CD4-positive, CD25-positive, alpha-beta regulatory T cell (primary cell): ENCODE measurements around the gene CD70. TPM values are rescaled to one million over a fixed set of nuclear protein-coding genes. Genes with fewer than 3 reads are reported as not detected.
A peak's percentile ranks its signal among the peaks of the same experiment; 100 is the strongest.
"Not testable (repeated sequence)": the region's sequence is repeated elsewhere in the genome, so short reads cannot be mapped to it uniquely, and the experiment has no call there.

Experiments
- ATAC-seq, 2 donors: fragments of 150-1000 bp; cut with Tn5 transposase; one replicate each; pipeline ENCODE4 v1.10.0; 2021; ENCODE audit warnings: low read depth in 2 of 2, moderate number of reproducible peaks in 2 of 2, moderate library complexity in 1 of 2
- DNase-seq, 3 donors: peaks; one replicate each; pipeline versions ENCODE4 v3.0.0 to v3.0.0-alpha.2; 2012 to 2022; ENCODE audit warnings: mixed read lengths in 1 of 3
- H3K27ac ChIP-seq: one replicate; pipeline ENCODE4 v1.7.0; 2013; ENCODE audit warnings: mild to moderate bottlenecking, low read length; ENCODE audit not compliant: insufficient read depth, poor library complexity, severe bottlenecking
- H3K27me3 ChIP-seq: one replicate; pipeline ENCODE4 v1.7.0; 2013; ENCODE audit warnings: low read length; ENCODE audit not compliant: control insufficient read depth, insufficient read depth
- H3K36me3 ChIP-seq: one replicate; pipeline ENCODE4 v1.7.0; 2013; ENCODE audit warnings: mild to moderate bottlenecking, low read length, moderate library complexity; ENCODE audit not compliant: control insufficient read depth, insufficient read depth
- H3K4me1 ChIP-seq: 2 replicates; pipeline ENCODE4 v1.7.0; 2013; ENCODE audit warnings: mild to moderate bottlenecking, low read length; ENCODE audit not compliant: insufficient read depth, control insufficient read depth, poor library complexity, severe bottlenecking
- H3K4me3 ChIP-seq: one replicate; pipeline ENCODE4 v1.7.0; 2013; ENCODE audit warnings: low read depth, mild to moderate bottlenecking, low read length, moderate library complexity
- H3K9me3 ChIP-seq, 2 experiments: 1 replicate in 1 of 2; 2 replicates in 1 of 2; pipeline ENCODE4 v1.7.0; 2013; ENCODE audit warnings: low read length in 2 of 2, mild to moderate bottlenecking in 1 of 2, moderate library complexity in 1 of 2; ENCODE audit not compliant: control insufficient read depth in 2 of 2
- H3K27ac Mint-ChIP-seq, 3 donors: one replicate each; pipeline ENCODE4 v1.8.0; 2020 to 2022; ENCODE audit warnings: mild to moderate bottlenecking in 3 of 3, mixed read lengths in 3 of 3, moderate library complexity in 2 of 3
- H3K27me3 Mint-ChIP-seq: one replicate; pipeline ENCODE4 v1.8.0; 2022; ENCODE audit warnings: mild to moderate bottlenecking, mixed read lengths
- H3K36me3 Mint-ChIP-seq: one replicate; pipeline ENCODE4 v1.8.0; 2020; ENCODE audit warnings: mixed read lengths
- H3K4me1 Mint-ChIP-seq, 4 donors: one replicate each; pipeline ENCODE4 v1.8.0; 2020 to 2022; ENCODE audit warnings: mixed read lengths in 4 of 4, mild to moderate bottlenecking in 1 of 4
- H3K4me3 Mint-ChIP-seq, 4 donors: one replicate each; pipeline ENCODE4 v1.8.0; 2020 to 2022; ENCODE audit warnings: mild to moderate bottlenecking in 4 of 4, mixed read lengths in 4 of 4, moderate library complexity in 3 of 4
- H3K9me3 Mint-ChIP-seq, 7 donors: one replicate each; pipeline ENCODE4 v1.8.0; 2020 to 2022; ENCODE audit warnings: mixed read lengths in 7 of 7, mild to moderate bottlenecking in 3 of 7, moderate library complexity in 2 of 7
- polyA plus RNA-seq, 4 donors: library from polyadenylated mRNA; unstranded; fragments of 300-500 nt; fragmentation: Illumina TruSeq; gene quantifications; one replicate each; pipeline ENCODE4 v1.2.3, GENCODE V29; 2021
- total RNA-seq: library from RNA; stranded (reverse); gene quantifications from one replicate; pipeline ENCODE4 v1.2.3, GENCODE V29; 2022

Gene CD70
- total and polyA plus RNA-seq, 5 donors from 2014 or later = 10.0 to 27.2 (median 22.0) TPM

GRCh38 chr19:6617374-6617773, 26.4 kb upstream of the CD70 start:
- Mint-ChIP-seq H3K27me3 (peaks cover 37% of the 10 kb centered on the region), H3K9me3 (peaks cover 2 to 16% (median 4%) of the 10 kb centered on the region in 7 donors), H3K4me3 (no peak overlapping the region), H3K27ac (no peak overlapping the region), H3K4me1 (peaks cover 3 to 14% (median 7%) of the 10 kb centered on the region in 4 donors), H3K36me3 (no peaks in the 10 kb centered on the region)
- Histone ChIP-seq H3K4me1 (no peaks in the 10 kb centered on the region), H3K27ac (no peak overlapping the region), H3K36me3 (no peaks in the 10 kb centered on the region), H3K9me3 (peaks cover 0 to 4% of the 10 kb centered on the region in 2 experiments), H3K4me3 (no peak overlapping the region), H3K27me3 (no peaks in the 10 kb centered on the region)
- no peak for DNase-seq
- no peak for ATAC-seq

DNA sequence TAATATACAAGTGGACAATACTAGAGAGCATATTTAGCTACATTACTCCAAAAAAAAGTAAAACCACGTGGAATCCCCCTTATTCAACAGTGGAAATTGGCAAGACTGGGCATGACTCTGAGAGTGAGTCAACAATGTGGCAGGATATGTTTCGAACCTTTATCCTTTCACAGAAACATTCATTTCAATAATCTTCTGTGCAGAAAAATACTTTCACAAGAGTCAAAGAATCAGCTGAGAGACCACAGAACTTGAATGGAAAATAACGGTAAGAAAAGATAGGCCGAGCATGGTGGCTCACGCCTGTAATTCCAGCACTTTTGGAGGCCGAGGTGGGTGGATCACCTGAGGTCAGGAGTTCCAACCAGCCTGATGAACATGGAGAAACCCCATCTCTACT, 25.1 kb upstream of the CD70 start:
- Mint-ChIP-seq H3K9me3 (peaks cover 0 to 16% (median 2%) of the 10 kb centered on the region in 7 donors), H3K4me3 (no peak overlapping the region), H3K27me3 (peaks cover 40% of the 10 kb centered on the region), H3K4me1 (peaks cover 3 to 14% (median 7%) of the 10 kb centered on the region in 4 donors), H3K27ac (no peak overlapping the region), H3K36me3 (no peaks in the 10 kb centered on the region)
- Histone ChIP-seq H3K27ac (no peak overlapping the region), H3K9me3 (peaks cover 0 to 4% of the 10 kb centered on the region in 2 experiments), H3K4me1 (no peaks in the 10 kb centered on the region), H3K36me3 (no peaks in the 10 kb centered on the region), H3K4me3 (no peak overlapping the region), H3K27me3 (no peaks in the 10 kb centered on the region)
- DNase-seq (peak in 1 of 3 donors; percentile 59), ATAC-seq (no peak)

GRCh38 chr19:6613711-6614110, 22.8 kb upstream of the CD70 start:
- H3K27ac Mint-ChIP-seq = peak overlapping the region in 1 of 3 donors; percentile 11
- Histone ChIP-seq H3K27ac (no peak overlapping the region), H3K27me3 (no peaks in the 10 kb centered on the region), H3K9me3 (peaks cover 0 to 4% of the 10 kb centered on the region in 2 experiments), H3K4me3 (no peak overlapping the region), H3K4me1 (no peaks in the 10 kb centered on the region), H3K36me3 (no peaks in the 10 kb centered on the region)
- no peak for ATAC-seq
- peaks cover 27% of the 10 kb centered on the region for H3K27me3 Mint-ChIP-seq
- DNase-seq = peak in 1 of 3 donors; percentile 51
- peaks cover 3 to 14% (median 7%) of the 10 kb centered on the region in 4 donors for H3K4me1 Mint-ChIP-seq
- H3K4me3 Mint-ChIP-seq = no peak overlapping the region
- no peaks in the 10 kb centered on the region for H3K36me3 Mint-ChIP-seq
- H3K9me3 Mint-ChIP-seq = peaks cover 0 to 13% (median 0%) of the 10 kb centered on the region in 7 donors

DNA sequence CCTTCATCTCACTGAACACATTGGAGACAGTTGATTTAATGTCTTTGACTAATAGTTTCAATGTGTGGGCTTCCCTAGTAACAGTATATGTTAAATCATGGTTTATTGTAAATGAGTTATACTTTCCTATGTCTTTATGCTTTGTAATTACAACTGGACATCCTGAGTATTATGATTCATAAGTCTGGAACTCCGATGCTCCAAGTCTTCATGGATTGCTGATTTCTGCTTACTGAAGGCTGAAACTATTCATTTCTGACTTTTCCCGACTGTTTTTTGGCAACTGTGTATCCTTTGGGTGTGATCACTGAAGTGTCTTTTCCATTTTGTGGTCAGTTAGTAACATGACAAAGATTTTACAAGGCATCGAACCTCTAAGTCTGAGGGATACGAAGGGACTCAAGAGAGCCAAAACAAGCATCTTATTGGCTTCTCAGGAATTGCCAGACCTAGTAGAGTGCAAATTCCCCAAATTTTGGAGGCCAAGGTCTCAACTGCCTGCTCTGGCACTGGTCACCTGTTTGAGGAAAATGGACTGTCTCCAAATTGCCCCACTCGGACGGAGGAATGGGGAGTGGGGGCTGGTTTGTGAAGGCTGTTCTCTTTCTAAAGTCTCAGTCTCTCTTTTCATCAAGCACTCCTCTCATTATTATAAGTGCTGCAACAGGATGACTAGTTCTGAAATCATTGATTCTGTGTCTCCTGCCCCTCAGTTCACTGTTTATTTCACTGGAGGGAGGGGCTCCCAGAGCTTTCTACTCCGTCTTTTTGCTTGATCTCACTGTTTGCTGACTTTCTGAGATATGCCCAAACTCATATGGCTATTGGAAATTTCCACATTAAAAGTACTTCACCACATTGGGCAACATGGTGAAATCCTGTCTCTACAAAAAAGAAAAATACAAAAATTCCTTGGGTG, 20.2 kb upstream of the CD70 start:
- Histone ChIP-seq H3K36me3 (no peaks in the 10 kb centered on the region), H3K4me1 (no peaks in the 10 kb centered on the region), H3K4me3 (no peak overlapping the region), H3K27ac (no peak overlapping the region), H3K9me3 (no peaks in the 10 kb centered on the region), H3K27me3 (no peaks in the 10 kb centered on the region)
- no peak overlapping the region for H3K27ac Mint-ChIP-seq
- peaks cover 3 to 17% (median 7%) of the 10 kb centered on the region in 4 donors for H3K4me1 Mint-ChIP-seq
- ATAC-seq (no peak), DNase-seq (no peak)
- H3K9me3 Mint-ChIP-seq = no peaks in the 10 kb centered on the region
- H3K4me3 Mint-ChIP-seq = no peak overlapping the region
- no peaks in the 10 kb centered on the region for H3K36me3 Mint-ChIP-seq
- peaks cover 22% of the 10 kb centered on the region for H3K27me3 Mint-ChIP-seq

DNA sequence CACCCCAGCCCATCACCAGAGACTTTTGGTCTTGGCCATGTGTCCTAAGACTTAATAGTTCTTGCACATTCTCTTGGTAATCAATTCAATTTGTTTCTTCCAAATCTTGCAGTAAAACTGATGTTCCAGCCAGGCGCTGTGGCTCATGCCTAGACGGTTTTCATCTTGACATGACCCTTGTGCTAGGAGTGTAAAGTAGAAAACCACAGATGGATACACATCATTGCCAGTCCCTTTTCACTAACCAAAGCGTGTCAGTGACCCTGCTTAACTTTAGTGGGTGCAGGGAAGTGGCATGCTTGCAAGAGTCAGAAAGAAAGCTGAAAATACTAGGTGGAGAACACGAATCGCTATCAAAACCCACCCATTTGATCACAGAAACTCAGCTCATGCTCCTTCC, 18.0 kb upstream of the CD70 start:
- no peaks in the 10 kb centered on the region for H3K27me3 ChIP-seq
- Mint-ChIP-seq H3K4me1 (peaks cover 5 to 18% (median 10%) of the 10 kb centered on the region in 4 donors), H3K27me3 (peaks cover 17% of the 10 kb centered on the region), H3K9me3 (no peaks in the 10 kb centered on the region), H3K27ac (no peak overlapping the region), H3K36me3 (no peaks in the 10 kb centered on the region), H3K4me3 (no peak overlapping the region)
- no peak overlapping the region for H3K4me3 ChIP-seq
- no peaks in the 10 kb centered on the region for H3K36me3 ChIP-seq
- DNase-seq (no peak), ATAC-seq (no peak)
- no peak overlapping the region for H3K27ac ChIP-seq
- H3K9me3 ChIP-seq = no peaks in the 10 kb centered on the region
- peaks cover 2% of the 10 kb centered on the region for H3K4me1 ChIP-seq

DNA sequence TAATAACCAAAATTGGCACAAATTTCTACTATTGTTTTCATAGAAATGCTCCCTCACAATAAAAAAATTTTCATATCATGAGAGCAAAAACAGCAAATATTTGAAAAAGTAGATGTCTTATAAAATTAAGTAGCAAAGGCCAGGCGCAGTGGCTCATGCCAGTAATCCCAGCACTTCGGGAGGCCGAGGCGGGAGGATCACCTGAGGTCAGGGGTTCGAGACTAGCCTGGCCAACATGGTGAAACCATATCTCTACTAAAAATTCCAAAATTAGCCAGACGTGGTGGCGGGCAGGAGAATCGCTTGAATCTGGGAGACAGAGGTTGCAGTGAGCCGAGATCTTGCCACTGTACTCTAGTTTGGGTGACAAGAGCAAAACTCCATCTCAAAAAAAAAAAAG, 17.2 kb upstream of the CD70 start:
- not testable (repeated sequence) for H3K27ac ChIP-seq, H3K4me1 ChIP-seq, H3K27ac Mint-ChIP-seq, DNase-seq, H3K9me3 ChIP-seq, H3K9me3 Mint-ChIP-seq, H3K27me3 ChIP-seq, H3K36me3 ChIP-seq, H3K36me3 Mint-ChIP-seq, ATAC-seq, H3K4me3 ChIP-seq, H3K4me3 Mint-ChIP-seq
- Mint-ChIP-seq H3K4me1 (peaks cover 6 to 20% (median 11%) of the 10 kb centered on the region in 4 donors), H3K27me3 (peaks cover 17% of the 10 kb centered on the region)

DNA sequence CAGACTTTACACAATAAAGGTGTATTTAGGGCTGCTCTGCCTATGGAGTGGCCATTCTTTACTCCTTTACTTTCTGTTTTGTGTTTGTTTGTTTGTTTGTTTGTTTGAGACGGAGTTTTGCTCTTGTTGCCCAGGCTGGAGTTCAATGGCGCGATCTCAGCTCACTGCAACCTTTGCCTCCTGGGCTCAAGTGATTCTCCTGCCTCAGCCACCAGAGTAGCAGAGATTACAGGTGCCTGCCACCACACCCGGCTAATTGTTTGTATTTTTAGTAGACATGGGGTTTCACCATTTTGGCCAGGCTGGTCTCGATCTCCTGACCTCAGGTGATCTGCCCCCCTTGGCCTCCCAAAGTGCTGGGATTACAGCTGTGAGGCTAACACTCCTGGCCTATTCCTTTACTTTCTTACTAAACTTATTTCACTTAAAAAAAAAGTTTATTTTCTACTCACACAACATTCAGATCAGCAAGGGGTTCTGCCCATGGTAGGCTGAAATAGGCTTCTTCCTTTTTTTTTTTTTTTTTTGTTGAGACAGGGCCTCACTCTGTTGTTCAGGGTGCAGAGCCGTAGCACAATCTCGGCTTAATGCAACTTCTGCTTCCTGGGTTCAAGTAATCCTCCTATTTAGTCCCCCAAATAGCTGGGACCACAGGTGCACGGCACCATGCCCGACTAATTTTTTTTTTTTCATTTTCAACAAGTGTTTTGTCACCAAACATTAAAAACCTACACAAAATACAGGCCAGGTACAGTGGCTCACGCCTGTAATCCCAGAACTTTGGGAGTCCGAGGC, 15.5 kb upstream of the CD70 start:
- not testable (repeated sequence) for H3K36me3 Mint-ChIP-seq, H3K9me3 Mint-ChIP-seq

More for the DNA sequence above, 15.5 kb upstream of the CD70 start:
- not testable (repeated sequence) for H3K36me3 ChIP-seq, H3K27me3 ChIP-seq, H3K9me3 ChIP-seq, H3K27ac Mint-ChIP-seq, H3K4me3 Mint-ChIP-seq, H3K27ac ChIP-seq, H3K4me3 ChIP-seq, DNase-seq, ATAC-seq
- H3K4me1 Mint-ChIP-seq = peaks cover 7 to 36% (median 20%) of the 10 kb centered on the region in 4 donors
- H3K27me3 Mint-ChIP-seq = peaks cover 11% of the 10 kb centered on the region
- H3K4me1 ChIP-seq = peaks cover 10% of the 10 kb centered on the region
